ENCODE data around the gene AFF3.

Gene AFF3

GRCh38 chr2:99640635-99641151 is 501.7 kb downstream of the AFF3 start:
- Histone ChIP-seq H3K4me1 (ENCODE audit: control insufficient read depth in 1 of 2, insufficient read depth in 1 of 2, low read depth in 1 of 2, low read length in 1 of 2) (no peaks in the 10 kb centered on the region), H3K36me3 (no peaks in the 10 kb centered on the region), H3K9me3 (no peaks in the 10 kb centered on the region), H3K27ac (no peak overlapping the region), H3K4me3 (ENCODE audit: low read depth in 1 of 2, low read length in 1 of 2) (no peak overlapping the region), H3K27me3 (no peaks in the 10 kb centered on the region)
- no peak for TF ChIP-seq CTCF (IDR thresholded peaks at IDR 0.05)

DNA sequence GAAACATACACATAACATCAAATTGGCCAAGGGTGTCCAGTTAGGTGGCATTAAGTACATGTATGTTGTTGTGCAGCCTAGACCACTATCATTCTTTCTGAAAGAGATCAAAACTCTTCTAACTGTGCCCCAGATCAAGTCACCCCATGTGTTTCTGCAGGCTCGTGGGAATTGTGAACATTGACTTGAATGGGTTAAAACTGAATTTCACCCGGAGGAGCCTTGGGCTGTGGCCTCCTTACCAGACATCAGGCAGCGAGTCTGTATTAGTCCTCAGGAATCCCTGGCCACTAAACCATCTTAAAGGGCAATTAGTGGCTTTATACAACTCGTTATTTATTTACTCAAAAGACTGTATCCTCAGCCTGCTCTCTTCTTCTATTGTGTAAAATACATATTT is 503.6 kb downstream of the AFF3 start:
- Histone ChIP-seq H3K27ac (no peak overlapping the region), H3K36me3 (no peaks in the 10 kb centered on the region), H3K4me1 (ENCODE audit: control insufficient read depth in 1 of 2, insufficient read depth in 1 of 2, low read depth in 1 of 2, low read length in 1 of 2) (no peaks in the 10 kb centered on the region), H3K9me3 (no peaks in the 10 kb centered on the region), H3K27me3 (no peaks in the 10 kb centered on the region), H3K4me3 (ENCODE audit: low read depth in 1 of 2, low read length in 1 of 2) (no peak overlapping the region)
- no peak for TF ChIP-seq CTCF (IDR thresholded peaks at IDR 0.05)

DNA sequence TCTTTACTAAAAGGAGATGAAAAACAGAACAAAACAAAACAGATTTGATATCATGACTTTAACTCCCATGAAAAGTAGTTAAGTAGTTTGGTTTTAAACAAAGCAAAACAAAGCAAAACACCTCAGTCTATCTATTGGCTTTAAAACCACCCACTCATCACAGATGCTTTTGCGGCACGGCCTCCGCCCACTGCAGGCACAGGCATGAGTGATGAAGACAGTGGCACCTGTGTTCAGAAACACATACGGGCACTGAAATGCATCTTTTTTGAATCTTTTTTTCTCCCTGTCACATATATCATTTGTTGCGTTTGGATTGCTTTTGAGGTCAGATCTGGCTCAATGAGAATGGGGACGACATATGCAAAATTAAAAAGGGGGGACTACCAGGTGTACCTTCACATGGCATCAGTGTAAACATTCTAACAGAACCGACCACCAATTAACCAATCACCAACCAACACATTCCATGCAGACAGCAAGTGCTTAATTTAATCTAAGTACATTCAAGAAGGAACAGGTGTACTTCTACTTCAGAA is 505.2 kb downstream of the AFF3 start:
- no peaks in the 10 kb centered on the region for H3K9me3 ChIP-seq
- H3K27ac ChIP-seq, result no peak overlapping the region
- H3K27me3 ChIP-seq, result no peaks in the 10 kb centered on the region
- H3K36me3 ChIP-seq, result no peaks in the 10 kb centered on the region
- no peak overlapping the region for H3K4me3 ChIP-seq (ENCODE audit: low read depth in 1 of 2, low read length in 1 of 2)
- no peak for TF ChIP-seq CTCF (IDR thresholded peaks at IDR 0.05)
- H3K4me1 ChIP-seq (ENCODE audit: control insufficient read depth in 1 of 2, insufficient read depth in 1 of 2, low read depth in 1 of 2, low read length in 1 of 2), result no peaks in the 10 kb centered on the region

GRCh38 chr2:99636144-99637034 is 506.0 kb downstream of the AFF3 start:
- no peak overlapping the region for H3K27ac ChIP-seq
- TF ChIP-seq CTCF (IDR thresholded peaks at IDR 0.05), result no peak

GRCh38 chr2:99635710-99636109 is 506.7 kb downstream of the AFF3 start:
- Histone ChIP-seq H3K4me1 (ENCODE audit: control insufficient read depth in 1 of 2, insufficient read depth in 1 of 2, low read depth in 1 of 2, low read length in 1 of 2) (no peaks in the 10 kb centered on the region), H3K4me3 (ENCODE audit: low read depth in 1 of 2, low read length in 1 of 2) (no peak overlapping the region), H3K27ac (no peak overlapping the region), H3K27me3 (no peaks in the 10 kb centered on the region), H3K36me3 (no peaks in the 10 kb centered on the region), H3K9me3 (no peaks in the 10 kb centered on the region)
- no peak for TF ChIP-seq CTCF (IDR thresholded peaks at IDR 0.05)

More at GRCh38 chr2:99636144-99637034, 506.0 kb downstream of the AFF3 start:
- no peaks in the 10 kb centered on the region for H3K4me1 ChIP-seq (ENCODE audit: control insufficient read depth in 1 of 2, insufficient read depth in 1 of 2, low read depth in 1 of 2, low read length in 1 of 2)
- no peaks in the 10 kb centered on the region for H3K36me3 ChIP-seq
- no peaks in the 10 kb centered on the region for H3K9me3 ChIP-seq
- H3K4me3 ChIP-seq (ENCODE audit: low read depth in 1 of 2, low read length in 1 of 2), result no peak overlapping the region
- H3K27me3 ChIP-seq, result no peaks in the 10 kb centered on the region
